ENCODE measurements around the gene OR7A10. TPM values are rescaled to one million over a fixed set of nuclear protein-coding genes. Genes with fewer than 3 reads are reported as not detected.

OR7A10 gene
- not detected for total RNA-seq

GRCh38 chr19:14848822-14849221 is at the start of gene OR7A10:
Gene OR7A10, minus strand, starts transcription at chr19:14848922. Its CDS starts 7,045 bp downstream, at chr19:14841877.
- DNase-seq, result no peak

- DNase-seq, result no peak
Measured at GRCh38 chr19:14890643-14891379, 42.1 kb upstream of the OR7A10 start.

- DNase-seq, result no peak
Measured at GRCh38 chr19:14889994-14890642, 41.4 kb upstream of the OR7A10 start.

GRCh38 chr19:14886032-14886431 is 37.3 kb upstream of the OR7A10 start, which contains the start of gene OR7A17:
Gene OR7A17, minus strand, starts transcription at chr19:14886132. Its CDS starts 4,777 bp downstream, at chr19:14881355.
- no peak for DNase-seq

- DNase-seq, result no peak
Measured at GRCh38 chr19:14871619-14872230, 23.0 kb upstream of the OR7A10 start.

GRCh38 chr19:14868497-14868896 is 19.8 kb upstream of the OR7A10 start:
- DNase-seq, result no peak

GRCh38 chr19:14843578-14843977 is 5.1 kb downstream of the OR7A10 start:
- DNase-seq, result peak; percentile 86

- DNase-seq, result peak; percentile 19
Measured at GRCh38 chr19:14843169-14843568, 5.6 kb downstream of the OR7A10 start.

- peak; percentile 19 for DNase-seq
Measured at GRCh38 chr19:14840206-14840605, 8.5 kb downstream of the OR7A10 start.

GRCh38 chr19:14837391-14837790 is 11.3 kb downstream of the OR7A10 start:
- DNase-seq, result no peak

- peak; percentile 85 for DNase-seq
Measured at GRCh38 chr19:14835011-14835410, 13.7 kb downstream of the OR7A10 start, which contains the start of the genes OR7A5 and OR7C1. Gene OR7A5, minus strand, starts transcription at chr19:14835185. Its CDS starts 6,944 bp downstream, at chr19:14828241. Gene OR7C1, minus strand, starts transcription at chr19:14835185. Its CDS starts 35,049 bp downstream, at chr19:14800136.

GRCh38 chr19:14830702-14831101 is 18.0 kb downstream of the OR7A10 start:
- no peak for DNase-seq

- no peak for DNase-seq
Measured at GRCh38 chr19:14826006-14826405, 22.7 kb downstream of the OR7A10 start.

- peak; percentile 81 for DNase-seq
Measured at GRCh38 chr19:14821937-14822336, 26.8 kb downstream of the OR7A10 start.

GRCh38 chr19:14818588-14818987 is 30.1 kb downstream of the OR7A10 start:
- no peak for DNase-seq

- DNase-seq, result no peak
Measured at GRCh38 chr19:14817052-14817451, 31.7 kb downstream of the OR7A10 start.

GRCh38 chr19:14814982-14815652 is 33.6 kb downstream of the OR7A10 start:
- no peak for DNase-seq

GRCh38 chr19:14809272-14810057 is 39.3 kb downstream of the OR7A10 start:
- DNase-seq, result no peak

GRCh38 chr19:14804765-14805164 is 44.0 kb downstream of the OR7A10 start:
- DNase-seq, result no peak

GRCh38 chr19:14798760-14799159 is 50.0 kb downstream of the OR7A10 start:
- no peak for DNase-seq

- no peak for DNase-seq
Measured at GRCh38 chr19:14796021-14796420, 52.7 kb downstream of the OR7A10 start.

All from skin of body (tissue), 2 donors.